Progenitor cell of endocrine pancreas (in vitro differentiated cells): Measurements from ENCODE around the gene MLIP. TPM values are rescaled to one million over a fixed set of nuclear protein-coding genes. Genes with fewer than 3 reads are reported as not detected.

Experiments
- DNase-seq: peaks from one replicate; pipeline ENCODE4 v3.0.0; 2021; ENCODE audit warnings: low spot score; ENCODE audit not compliant: unreplicated experiment
- H3K27ac Mint-ChIP-seq: 2 replicates; pipeline ENCODE4 v1.8.0; 2021; ENCODE audit warnings: mild to moderate bottlenecking, moderate library complexity, mixed read lengths
- H3K27me3 Mint-ChIP-seq: 2 replicates; pipeline ENCODE4 v1.8.0; 2021; ENCODE audit warnings: mixed read lengths
- H3K36me3 Mint-ChIP-seq: 2 replicates; pipeline ENCODE4 v1.8.0; 2022; ENCODE audit warnings: mixed read lengths; ENCODE audit not compliant: insufficient read depth
- H3K4me1 Mint-ChIP-seq: 2 replicates; pipeline ENCODE4 v1.8.0; 2021; ENCODE audit warnings: low read depth, mixed read lengths
- H3K4me3 Mint-ChIP-seq: 2 replicates; pipeline ENCODE4 v1.8.0; 2021; ENCODE audit warnings: low read depth, mild to moderate bottlenecking, moderate library complexity, mixed read lengths
- H3K9me3 Mint-ChIP-seq: 2 replicates; pipeline ENCODE4 v1.8.0; 2021; ENCODE audit warnings: low read depth, mixed read lengths
- total RNA-seq: library from RNA; stranded (reverse); gene quantifications from 2 replicates; pipeline ENCODE4 v1.2.1, GENCODE V29; 2021
- TF ChIP-seq, protein P1 (sequence below): fragments of 200-600 bp; sonication (generic); IDR thresholded peaks from one replicate; pipeline ENCODE4 v1.5.0; 2021; ENCODE audit warnings: antibody characterized with exemption, mild to moderate bottlenecking; ENCODE audit not compliant: unreplicated experiment

MLIP gene
- total RNA-seq, 1 donor from 2014 or later = not detected

DNA sequence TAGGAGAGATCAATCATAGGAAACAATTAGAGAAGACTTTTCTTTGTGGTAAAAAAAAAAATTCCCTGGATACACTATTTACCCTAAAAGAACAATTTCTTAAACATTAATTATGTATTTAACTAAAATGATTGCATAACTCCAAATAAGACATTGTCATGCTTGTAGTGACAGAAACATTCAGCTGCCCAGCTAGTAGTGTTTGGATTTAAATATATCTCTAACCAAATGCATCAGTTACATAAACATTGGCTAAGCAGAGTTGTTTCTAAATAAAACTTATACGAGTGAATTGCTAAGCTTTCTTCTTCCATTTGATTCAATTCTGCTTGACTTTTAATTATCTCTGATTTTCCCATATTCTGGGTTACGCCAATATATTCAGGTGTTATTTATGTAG lies 23.7 kb downstream of the MLIP start:
- TF ChIP-seq, protein P1, sequence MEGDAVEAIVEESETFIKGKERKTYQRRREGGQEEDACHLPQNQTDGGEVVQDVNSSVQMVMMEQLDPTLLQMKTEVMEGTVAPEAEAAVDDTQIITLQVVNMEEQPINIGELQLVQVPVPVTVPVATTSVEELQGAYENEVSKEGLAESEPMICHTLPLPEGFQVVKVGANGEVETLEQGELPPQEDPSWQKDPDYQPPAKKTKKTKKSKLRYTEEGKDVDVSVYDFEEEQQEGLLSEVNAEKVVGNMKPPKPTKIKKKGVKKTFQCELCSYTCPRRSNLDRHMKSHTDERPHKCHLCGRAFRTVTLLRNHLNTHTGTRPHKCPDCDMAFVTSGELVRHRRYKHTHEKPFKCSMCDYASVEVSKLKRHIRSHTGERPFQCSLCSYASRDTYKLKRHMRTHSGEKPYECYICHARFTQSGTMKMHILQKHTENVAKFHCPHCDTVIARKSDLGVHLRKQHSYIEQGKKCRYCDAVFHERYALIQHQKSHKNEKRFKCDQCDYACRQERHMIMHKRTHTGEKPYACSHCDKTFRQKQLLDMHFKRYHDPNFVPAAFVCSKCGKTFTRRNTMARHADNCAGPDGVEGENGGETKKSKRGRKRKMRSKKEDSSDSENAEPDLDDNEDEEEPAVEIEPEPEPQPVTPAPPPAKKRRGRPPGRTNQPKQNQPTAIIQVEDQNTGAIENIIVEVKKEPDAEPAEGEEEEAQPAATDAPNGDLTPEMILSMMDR = no peak
- Mint-ChIP-seq H3K4me1 (peaks cover 4% of the 10 kb centered on the region), H3K36me3 (no peaks in the 10 kb centered on the region), H3K27ac (no peak overlapping the region), H3K9me3 (peaks cover 10% of the 10 kb centered on the region), H3K27me3 (no peaks in the 10 kb centered on the region), H3K4me3 (no peak overlapping the region)
- no peak for DNase-seq

DNA sequence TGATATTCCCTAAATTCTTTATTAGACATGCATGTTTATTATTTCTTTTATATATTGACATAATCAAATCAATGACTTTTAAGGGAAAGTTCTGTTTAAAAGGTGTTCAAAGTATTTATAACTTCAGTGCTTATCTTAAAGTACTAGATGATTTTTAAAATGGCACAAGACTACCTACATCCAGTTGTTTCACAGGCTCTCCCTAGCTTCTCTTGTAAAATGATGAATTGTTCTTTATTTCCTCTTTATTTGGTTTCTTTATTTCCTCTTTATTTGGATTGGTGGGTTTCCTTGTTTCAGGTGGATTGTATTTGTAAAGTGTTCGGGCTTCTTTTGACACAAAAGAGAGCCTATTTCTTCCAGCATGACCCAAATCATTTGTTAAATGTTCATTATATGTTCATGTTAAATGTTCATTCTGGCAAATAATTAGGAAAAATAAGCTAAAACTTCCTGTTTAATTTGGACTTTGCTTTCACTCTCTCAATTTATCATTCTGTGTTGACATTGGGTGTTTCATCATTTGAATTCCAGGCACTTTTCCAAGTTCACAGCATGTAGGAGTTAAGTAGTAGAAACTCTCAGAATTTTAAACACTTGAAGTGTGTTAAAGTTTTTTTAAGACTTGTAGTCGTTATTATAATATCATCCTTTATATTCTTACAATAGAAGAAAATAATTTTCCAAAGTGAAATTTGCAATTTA lies 24.6 kb downstream of the MLIP start:
- TF ChIP-seq, protein P1 = no peak
- Mint-ChIP-seq H3K4me3 (no peak overlapping the region), H3K27me3 (no peaks in the 10 kb centered on the region), H3K9me3 (peaks cover 10% of the 10 kb centered on the region), H3K36me3 (no peaks in the 10 kb centered on the region), H3K4me1 (peaks cover 4% of the 10 kb centered on the region), H3K27ac (no peak overlapping the region)
- no peak for DNase-seq

DNA sequence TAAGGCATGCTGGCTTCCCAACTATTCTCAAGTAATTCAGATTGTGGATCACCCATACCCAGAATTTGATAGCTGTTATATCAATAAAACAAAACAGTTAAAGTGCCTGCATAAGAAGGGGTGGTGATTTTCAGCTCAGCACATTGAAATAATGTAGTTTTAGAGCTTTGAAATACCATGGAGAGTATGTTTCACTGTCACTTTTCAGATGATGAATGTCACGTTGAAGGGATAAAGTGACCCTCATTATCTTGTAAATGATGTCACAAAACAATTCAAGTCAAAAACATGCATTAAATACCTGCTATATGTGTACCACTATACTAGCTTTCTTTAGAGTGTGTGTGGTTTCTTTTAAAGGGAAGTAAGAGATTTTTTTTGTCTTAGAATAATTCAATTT lies 27.6 kb downstream of the MLIP start:
- Mint-ChIP-seq H3K36me3 (no peaks in the 10 kb centered on the region), H3K27me3 (no peaks in the 10 kb centered on the region), H3K4me3 (no peak overlapping the region), H3K9me3 (peaks cover 10% of the 10 kb centered on the region), H3K27ac (no peak overlapping the region), H3K4me1 (peaks cover 4% of the 10 kb centered on the region)
- DNase-seq = no peak
- TF ChIP-seq, protein P1 = no peak

DNA sequence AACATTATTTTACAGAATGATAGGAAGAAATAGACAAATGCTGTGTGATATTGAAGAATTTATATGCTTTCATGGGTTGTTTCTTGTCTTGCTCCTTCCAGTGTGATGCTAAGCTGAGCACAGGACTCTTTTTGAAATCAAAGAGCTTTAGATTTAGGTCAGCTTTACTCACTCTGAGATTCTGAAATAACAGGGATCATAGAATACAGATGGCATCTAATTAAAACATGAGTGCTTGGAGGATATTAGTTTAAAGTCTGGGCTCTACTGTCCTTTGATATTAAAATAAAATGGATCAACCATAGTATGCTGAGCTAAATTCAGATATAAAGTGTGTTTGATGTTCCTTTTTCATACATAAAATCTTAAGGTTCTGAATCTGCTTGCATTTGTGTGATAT lies 29.6 kb downstream of the MLIP start:
- Mint-ChIP-seq H3K36me3 (no peaks in the 10 kb centered on the region), H3K27ac (no peak overlapping the region), H3K27me3 (no peaks in the 10 kb centered on the region), H3K4me1 (peaks cover 2% of the 10 kb centered on the region), H3K4me3 (no peak overlapping the region), H3K9me3 (peaks cover 10% of the 10 kb centered on the region)
- TF ChIP-seq, protein P1 = no peak
- DNase-seq = no peak

DNA sequence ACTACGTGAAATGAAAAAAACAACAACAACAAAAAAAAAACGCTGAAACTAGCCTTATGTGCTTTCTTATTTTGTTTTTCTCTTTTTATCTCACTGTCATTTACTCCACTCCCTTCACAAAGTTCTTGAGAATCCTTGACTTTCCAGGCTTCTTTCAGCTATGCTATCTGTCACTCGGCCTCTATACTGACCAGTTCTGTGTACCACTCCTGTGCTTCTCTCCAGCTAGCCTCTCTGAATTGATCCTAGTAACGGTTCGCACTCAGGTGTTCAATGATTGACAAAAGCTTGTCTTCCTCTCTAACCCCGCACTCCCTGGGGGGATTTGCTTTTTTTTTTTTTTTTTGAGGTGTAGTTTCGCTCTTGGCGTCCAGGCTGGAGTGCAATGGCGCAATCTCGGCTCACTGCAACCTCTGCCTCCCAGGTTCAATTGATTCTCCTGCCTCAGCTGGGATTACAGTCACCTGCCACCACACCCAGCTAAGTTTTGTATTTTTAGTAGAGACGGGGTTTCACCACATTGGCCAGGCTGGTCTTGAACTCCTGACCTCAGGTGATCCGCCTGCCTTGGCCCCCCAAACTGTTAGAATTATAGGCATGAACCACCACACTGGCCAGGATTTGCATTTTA lies 31.8 kb downstream of the MLIP start:
- no peaks in the 10 kb centered on the region for H3K9me3 Mint-ChIP-seq
- no peak for DNase-seq
- no peaks in the 10 kb centered on the region for H3K36me3 Mint-ChIP-seq
- no peaks in the 10 kb centered on the region for H3K4me1 Mint-ChIP-seq
- H3K27me3 Mint-ChIP-seq = no peaks in the 10 kb centered on the region
- TF ChIP-seq, protein P1 = no peak
- peak overlapping the region; percentile 56 for H3K27ac Mint-ChIP-seq
- H3K4me3 Mint-ChIP-seq = no peak overlapping the region
